GM19452 (cell line): Measurements from ENCODE around the gene SNAPC4.
"Not testable (repeated sequence)": the region's sequence is repeated elsewhere in the genome, so short reads cannot be mapped to it uniquely, and the experiment has no call there.

ENCODE experiments used
- ATAC-seq: cut with Tn5 transposase; IDR thresholded peaks from one replicate; pipeline ENCODE4 v1.9.1; 2021; ENCODE audit not compliant: unreplicated experiment

Gene SNAPC4

DNA sequence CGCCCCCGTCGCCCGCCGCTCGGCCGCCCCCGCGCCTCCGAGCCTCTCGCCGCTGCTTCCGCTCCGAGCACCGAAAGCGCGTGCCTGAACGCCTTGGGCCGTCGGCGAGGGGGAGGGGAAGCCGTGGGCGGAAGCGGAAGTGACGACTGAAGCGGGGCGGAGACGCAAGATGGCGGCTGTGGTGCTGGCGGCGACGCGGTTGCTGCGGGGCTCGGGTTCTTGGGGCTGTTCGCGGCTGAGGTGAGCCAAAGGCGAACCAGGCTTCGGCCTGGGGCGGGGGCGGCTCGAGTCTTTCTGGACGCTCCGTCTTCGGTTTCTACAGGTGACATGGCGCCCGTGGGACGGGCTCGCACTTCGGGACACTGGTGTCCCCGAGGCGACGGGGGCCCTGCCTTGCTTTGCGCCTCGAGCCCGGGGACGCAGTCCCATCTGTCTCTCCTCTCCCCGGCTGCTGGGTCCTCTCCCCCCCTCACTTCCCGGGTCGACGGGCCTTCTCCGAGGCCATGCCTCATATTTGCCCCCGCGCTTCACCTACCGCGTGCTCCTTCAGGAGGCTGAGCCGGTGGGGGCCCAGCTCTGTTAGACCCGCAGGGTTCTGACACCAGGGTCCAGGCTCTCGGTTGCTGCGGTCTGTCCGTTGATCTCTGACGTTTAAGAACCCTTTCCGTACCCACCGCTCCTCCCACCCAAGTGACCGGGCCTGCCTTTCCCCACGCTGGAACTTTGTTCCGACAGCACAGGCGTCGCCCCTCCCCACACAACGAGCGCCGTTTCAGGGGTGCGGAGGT is 10.7 kb upstream of the SNAPC4 start, which contains the start of the genes ENTR1 and PMPCA:
Gene ENTR1, minus strand, starts transcription at position 115 of the 788 bp plus-strand sequence. CDS start 217 bp downstream, outside the sequence.
Gene PMPCA, plus strand, starts transcription at position 159 of the 788 bp plus-strand sequence. Its CDS starts 11 bp downstream, at position 170.
- peak; percentile 82 for ATAC-seq

GRCh38 chr9:136409557-136410455 is 9.8 kb upstream of the SNAPC4 start:
- ATAC-seq = peak; percentile 17

GRCh38 chr9:136407911-136408310 is 7.9 kb upstream of the SNAPC4 start:
- ATAC-seq = no peak

- ATAC-seq = not testable (repeated sequence)
Measured at GRCh38 chr9:136407061-136407460, 7.1 kb upstream of the SNAPC4 start.

DNA sequence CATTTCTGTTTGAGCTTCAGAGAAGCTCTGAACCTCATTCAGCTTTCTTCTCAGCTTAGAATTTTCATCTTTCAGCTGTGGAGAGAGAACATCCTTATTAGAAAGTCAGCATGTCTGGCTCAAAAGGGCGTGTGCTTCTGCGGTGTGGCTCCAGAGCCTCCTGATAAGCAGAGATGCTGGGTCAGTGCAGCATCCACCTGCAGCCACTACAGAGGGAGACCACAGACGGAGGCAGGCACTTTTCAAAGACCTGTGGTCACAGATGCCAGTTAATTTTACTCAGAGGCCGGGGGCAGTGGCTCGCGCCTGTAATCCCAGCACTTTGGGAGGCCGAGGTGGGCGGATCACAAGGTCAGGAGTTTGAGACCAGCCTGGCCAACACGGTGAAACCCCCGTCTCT is 5.9 kb upstream of the SNAPC4 start:
- ATAC-seq = not testable (repeated sequence)

DNA sequence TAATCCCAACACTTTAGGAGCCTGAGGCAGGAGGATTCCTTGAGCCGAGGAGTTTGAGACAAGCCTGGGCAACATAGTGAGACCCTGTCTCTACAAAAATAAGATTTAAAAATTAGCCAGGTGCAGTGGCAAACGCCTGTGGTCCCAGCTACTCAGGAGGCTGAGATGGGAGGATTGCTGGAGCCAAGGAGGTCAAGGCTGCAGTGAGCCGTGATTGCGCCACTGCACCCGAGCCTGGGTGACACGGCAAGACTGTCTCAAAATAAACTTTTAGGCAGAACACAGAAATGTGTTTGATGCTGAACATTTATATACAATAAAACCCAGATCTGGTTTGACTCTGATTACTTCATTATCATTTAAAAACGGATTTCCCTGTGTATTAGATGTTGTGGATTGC is 5.5 kb upstream of the SNAPC4 start:
- ATAC-seq = no peak

DNA sequence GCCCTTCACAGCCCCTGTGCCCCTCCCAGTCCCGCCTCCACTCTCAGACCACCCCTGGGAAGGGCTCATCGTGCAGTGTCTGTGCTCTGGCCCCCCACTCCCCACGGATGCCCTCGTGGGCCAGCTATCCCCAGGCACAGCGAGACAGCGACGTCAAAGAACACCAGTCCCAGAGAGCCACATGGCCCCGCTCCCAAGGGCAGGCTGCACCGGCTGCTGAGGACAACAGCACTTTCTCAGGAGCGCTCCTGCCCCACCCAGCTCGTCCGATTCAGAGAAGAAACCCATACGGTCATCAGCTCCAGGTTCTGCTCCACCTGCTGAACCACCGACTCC is 4.8 kb upstream of the SNAPC4 start:
- no peak for ATAC-seq

- no peak for ATAC-seq
Measured at GRCh38 chr9:136403915-136404800, 4.2 kb upstream of the SNAPC4 start.

GRCh38 chr9:136403538-136403914 is 3.6 kb upstream of the SNAPC4 start:
- ATAC-seq = peak; percentile 41

DNA sequence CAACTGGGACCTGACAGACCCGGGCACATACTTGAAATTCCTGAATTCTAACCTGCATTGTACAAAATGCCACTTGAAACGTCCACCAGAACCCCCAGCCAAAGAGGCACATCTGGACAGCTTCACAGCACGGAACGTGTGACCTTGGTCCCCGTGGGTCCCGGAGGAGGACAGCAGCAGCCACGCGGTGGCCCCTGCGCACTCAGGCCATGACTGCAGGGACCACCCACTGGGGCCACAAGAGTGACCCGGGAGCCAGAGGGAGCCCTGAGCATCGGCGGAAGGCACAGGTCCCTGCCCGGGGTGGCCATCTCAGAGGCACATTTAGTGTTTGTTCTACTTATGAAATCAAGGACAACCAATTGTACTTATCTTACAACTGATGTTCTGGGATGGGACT is 2.1 kb upstream of the SNAPC4 start:
- no peak for ATAC-seq

- ATAC-seq = no peak
Measured at GRCh38 chr9:136401173-136401922, 1.4 kb upstream of the SNAPC4 start.

DNA sequence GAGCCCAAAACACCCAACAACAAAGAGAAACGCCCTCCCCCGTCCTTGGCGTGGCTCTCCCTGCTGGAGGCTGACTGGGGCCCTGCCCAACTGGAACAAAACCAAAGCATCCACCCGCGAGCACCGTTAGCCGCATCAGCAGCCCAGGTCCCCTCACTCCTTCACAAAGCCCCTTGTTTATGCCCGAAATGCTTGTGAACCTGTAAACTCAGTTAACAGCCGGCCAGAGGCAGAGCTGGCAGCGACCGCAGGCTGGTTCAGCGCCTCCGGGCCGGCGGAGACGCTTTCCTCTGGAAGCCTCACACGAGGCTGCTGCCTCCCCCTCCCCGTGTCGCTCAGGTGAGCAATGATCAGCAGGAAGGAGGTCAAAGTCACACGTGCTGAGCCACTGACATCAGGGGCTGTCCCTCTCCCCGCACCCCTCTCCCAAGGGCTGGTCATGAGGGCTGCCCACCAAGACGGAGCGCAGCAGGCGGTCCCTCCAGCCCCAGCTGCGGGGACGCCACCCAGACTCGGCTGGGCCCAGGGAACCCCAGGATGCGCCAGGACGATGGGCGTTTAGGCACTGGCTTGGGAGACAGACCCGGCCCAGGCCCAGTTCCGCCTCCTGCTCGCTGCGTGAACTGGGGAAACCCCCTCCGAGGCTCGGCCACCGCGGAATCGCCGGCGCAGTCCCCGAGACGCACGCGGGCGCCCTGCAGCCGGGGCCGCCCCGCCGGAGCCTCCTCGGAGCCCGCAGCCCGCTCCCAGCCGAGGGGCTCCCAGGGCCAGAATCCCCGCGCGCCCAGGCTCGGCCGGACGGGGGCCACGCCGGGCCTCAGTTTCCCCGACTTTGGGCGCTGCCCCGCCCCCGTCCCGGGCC is 563 bp downstream of the SNAPC4 start:
- ATAC-seq = no peak

GRCh38 chr9:136398286-136398685 is 1.7 kb downstream of the SNAPC4 start:
- no peak for ATAC-seq

- no peak for ATAC-seq
Measured at GRCh38 chr9:136397643-136398042, 2.3 kb downstream of the SNAPC4 start.

DNA sequence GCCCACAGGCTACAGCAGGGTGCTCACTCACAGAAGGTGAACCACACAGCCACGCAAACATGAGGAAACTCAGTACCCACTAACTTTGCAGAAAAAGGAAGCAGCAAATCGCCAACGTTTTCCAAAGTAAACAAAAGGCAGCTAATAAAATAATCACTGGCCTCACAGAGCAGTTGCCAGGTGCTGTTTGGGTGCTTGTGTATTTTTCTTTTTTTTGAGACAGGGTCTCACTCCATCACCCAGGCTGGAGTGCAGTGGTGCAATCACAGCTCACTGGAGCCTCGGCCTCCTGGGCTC is 3.8 kb downstream of the SNAPC4 start:
- ATAC-seq = no peak

- ATAC-seq = no peak
Measured at GRCh38 chr9:136395345-136396218, 4.4 kb downstream of the SNAPC4 start.

- ATAC-seq = no peak
Measured at GRCh38 chr9:136395020-136395340, 5.0 kb downstream of the SNAPC4 start.

GRCh38 chr9:136394312-136395019 is 5.5 kb downstream of the SNAPC4 start:
- ATAC-seq = no peak
